ENCODE results near the gene PCSK7.
A peak's percentile ranks its signal among the peaks of the same experiment; 100 is the strongest.
"Not testable (repeated sequence)": the region's sequence is repeated elsewhere in the genome, so short reads cannot be mapped to it uniquely, and the experiment has no call there.

Gene PCSK7

GRCh38 chr11:117212697-117213355, 19.0 kb downstream of the PCSK7 start:
- no peak for ATAC-seq (ENCODE audit: insufficient read depth, low read depth)
- Histone ChIP-seq H3K36me3 (ENCODE audit: insufficient read depth, low read length) (peaks cover 47% of the 10 kb centered on the region), H3K4me2 (ENCODE audit: insufficient read depth, low read length) (no peak overlapping the region), H2AFZ (ENCODE audit: low read depth, low read length) (no peak overlapping the region), H3K27ac (ENCODE audit: low read length) (no peak overlapping the region), H3K9me3 (ENCODE audit: insufficient read depth, low read length, severe bottlenecking) (no peaks in the 10 kb centered on the region), H3K9ac (ENCODE audit: low read depth, low read length) (no peak overlapping the region), H3K4me1 (ENCODE audit: insufficient read depth, low read length) (no peaks in the 10 kb centered on the region), H3K27me3 (ENCODE audit: insufficient read depth, low read length, poor library complexity) (no peaks in the 10 kb centered on the region), H4K20me1 (ENCODE audit: insufficient read depth, low read length) (no peaks in the 10 kb centered on the region), H3K4me3 (ENCODE audit: low read depth in 1 of 2, low read length in 2 of 2) (no peak overlapping the region), H3K79me2 (ENCODE audit: insufficient read depth, low read length) (no peaks in the 10 kb centered on the region)
- no peak for DNase-seq
- no peak for TF ChIP-seq CTCF (IDR thresholded peaks at IDR 0.05; ENCODE audit: borderline replicate concordance, extremely low read depth, low read length, poor library complexity, severe bottlenecking)
- TF ChIP-seq EZH2 (IDR thresholded peaks at IDR 0.05; ENCODE audit: borderline replicate concordance, low read depth, low read length, severe bottlenecking) = no peak

GRCh38 chr11:117210620-117211019, 21.3 kb downstream of the PCSK7 start:
- Histone ChIP-seq H3K27me3 (ENCODE audit: insufficient read depth, low read length, poor library complexity) (no peaks in the 10 kb centered on the region), H3K9me3 (ENCODE audit: insufficient read depth, low read length, severe bottlenecking) (no peaks in the 10 kb centered on the region), H3K36me3 (ENCODE audit: insufficient read depth, low read length) (peaks cover 30% of the 10 kb centered on the region), H3K4me3 (ENCODE audit: low read depth in 1 of 2, low read length in 2 of 2) (no peak overlapping the region), H3K4me1 (ENCODE audit: insufficient read depth, low read length) (no peaks in the 10 kb centered on the region), H4K20me1 (ENCODE audit: insufficient read depth, low read length) (no peaks in the 10 kb centered on the region), H3K9ac (ENCODE audit: low read depth, low read length) (no peak overlapping the region), H3K79me2 (ENCODE audit: insufficient read depth, low read length) (no peaks in the 10 kb centered on the region), H3K4me2 (ENCODE audit: insufficient read depth, low read length) (no peak overlapping the region), H3K27ac (ENCODE audit: low read length) (no peak overlapping the region), H2AFZ (ENCODE audit: low read depth, low read length) (no peak overlapping the region)
- DNase-seq (no peak), ATAC-seq (ENCODE audit: insufficient read depth, low read depth) (no peak)
- TF ChIP-seq CTCF (IDR thresholded peaks at IDR 0.05; ENCODE audit: borderline replicate concordance, extremely low read depth, low read length, poor library complexity, severe bottlenecking) = no peak
- TF ChIP-seq EZH2 (IDR thresholded peaks at IDR 0.05; ENCODE audit: borderline replicate concordance, low read depth, low read length, severe bottlenecking) = no peak

- peaks cover 31% of the 10 kb centered on the region for H3K36me3 ChIP-seq (ENCODE audit: insufficient read depth, low read length)
- H3K4me3 ChIP-seq (ENCODE audit: low read depth in 1 of 2, low read length in 2 of 2); H3K27me3 ChIP-seq (ENCODE audit: insufficient read depth, low read length, poor library complexity); H3K79me2 ChIP-seq (ENCODE audit: insufficient read depth, low read length); H3K9ac ChIP-seq (ENCODE audit: low read depth, low read length); DNase-seq; ATAC-seq (ENCODE audit: insufficient read depth, low read depth); H4K20me1 ChIP-seq (ENCODE audit: insufficient read depth, low read length); H3K9me3 ChIP-seq (ENCODE audit: insufficient read depth, low read length, severe bottlenecking); H2AFZ ChIP-seq (ENCODE audit: low read depth, low read length); H3K4me2 ChIP-seq (ENCODE audit: insufficient read depth, low read length); H3K4me1 ChIP-seq (ENCODE audit: insufficient read depth, low read length); H3K27ac ChIP-seq (ENCODE audit: low read length): not testable (repeated sequence)
These were observed 22.3 kb downstream of the PCSK7 start for GRCh38 chr11:117209351-117210125.

GRCh38 chr11:117208710-117209109, 23.2 kb downstream of the PCSK7 start:
- not testable (repeated sequence) for H3K27me3 ChIP-seq (ENCODE audit: insufficient read depth, low read length, poor library complexity); H2AFZ ChIP-seq (ENCODE audit: low read depth, low read length); DNase-seq; H3K4me3 ChIP-seq (ENCODE audit: low read depth in 1 of 2, low read length in 2 of 2); H3K4me1 ChIP-seq (ENCODE audit: insufficient read depth, low read length); H3K79me2 ChIP-seq (ENCODE audit: insufficient read depth, low read length); H4K20me1 ChIP-seq (ENCODE audit: insufficient read depth, low read length); H3K9ac ChIP-seq (ENCODE audit: low read depth, low read length); ATAC-seq (ENCODE audit: insufficient read depth, low read depth); H3K27ac ChIP-seq (ENCODE audit: low read length); H3K4me2 ChIP-seq (ENCODE audit: insufficient read depth, low read length); H3K9me3 ChIP-seq (ENCODE audit: insufficient read depth, low read length, severe bottlenecking)
- TF ChIP-seq CTCF (IDR thresholded peaks at IDR 0.05; ENCODE audit: borderline replicate concordance, extremely low read depth, low read length, poor library complexity, severe bottlenecking) = peak; percentile 15
- H3K36me3 ChIP-seq (ENCODE audit: insufficient read depth, low read length) = peaks cover 29% of the 10 kb centered on the region

- not testable (repeated sequence) for H3K9me3 ChIP-seq (ENCODE audit: insufficient read depth, low read length, severe bottlenecking); H3K4me1 ChIP-seq (ENCODE audit: insufficient read depth, low read length); H3K9ac ChIP-seq (ENCODE audit: low read depth, low read length); H2AFZ ChIP-seq (ENCODE audit: low read depth, low read length); ATAC-seq (ENCODE audit: insufficient read depth, low read depth); H3K4me3 ChIP-seq (ENCODE audit: low read depth in 1 of 2, low read length in 2 of 2); H3K79me2 ChIP-seq (ENCODE audit: insufficient read depth, low read length); H3K4me2 ChIP-seq (ENCODE audit: insufficient read depth, low read length); DNase-seq; H3K27ac ChIP-seq (ENCODE audit: low read length); H4K20me1 ChIP-seq (ENCODE audit: insufficient read depth, low read length); H3K27me3 ChIP-seq (ENCODE audit: insufficient read depth, low read length, poor library complexity)
- H3K36me3 ChIP-seq (ENCODE audit: insufficient read depth, low read length) = peaks cover 18% of the 10 kb centered on the region
These were observed 24.4 kb downstream of the PCSK7 start for GRCh38 chr11:117207481-117207880.

Measured in DND-41 (cell line).